Fibroblast of skin of right quadriceps (primary cell): ENCODE measurements around the gene LRP1B.

Experiments used
- DNase-seq: peaks from one replicate; pipeline ENCODE4 v3.0.0-alpha.2; 2013

Gene LRP1B

GRCh38 chr2:142131010-142131669 is at the start of gene LRP1B:
LRP1B (minus strand) TSS chr2:142131016; CDS start chr2:142130729, 287 bp downstream.
- peak; percentile 38 for DNase-seq

GRCh38 chr2:142179686-142180085 is 48.9 kb upstream of the LRP1B start:
- no peak for DNase-seq

DNA sequence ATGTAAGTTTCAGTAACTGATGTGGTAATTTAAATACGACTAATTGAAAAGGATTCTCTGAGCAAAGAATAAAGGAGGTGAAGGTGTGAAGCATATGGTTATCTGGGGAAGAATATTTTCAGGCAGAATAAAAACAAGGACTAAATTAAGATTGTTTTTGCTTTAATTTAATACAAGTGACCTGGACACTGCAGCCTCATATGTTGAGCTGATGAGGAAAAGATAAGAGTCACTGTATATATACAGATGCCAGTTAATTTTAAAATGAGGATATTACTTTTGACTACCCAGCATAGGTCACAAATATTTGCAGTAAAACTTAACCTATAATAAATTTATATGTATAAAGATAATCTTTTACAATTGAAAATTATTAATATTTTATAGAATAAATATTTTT is 47.8 kb upstream of the LRP1B start:
- no peak for DNase-seq

DNA sequence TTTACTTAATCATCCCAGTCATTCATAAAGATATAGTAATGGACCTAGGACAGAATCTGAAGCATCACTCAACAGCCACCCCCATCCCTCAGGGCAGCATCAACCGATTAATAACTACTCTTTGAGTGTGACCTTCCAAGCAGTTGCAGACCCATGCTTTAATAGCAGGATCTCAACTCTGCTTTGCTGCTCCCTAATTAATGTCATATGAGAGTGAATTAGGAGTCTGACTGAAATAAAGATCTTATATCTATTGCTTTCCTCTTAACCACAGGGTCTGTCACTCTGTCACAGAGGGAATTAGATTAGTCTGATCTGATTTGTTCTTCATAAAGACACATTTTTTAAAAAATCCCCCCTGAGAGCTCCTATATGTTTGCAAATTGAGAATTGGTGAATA is 46.1 kb upstream of the LRP1B start:
- DNase-seq = no peak

DNA sequence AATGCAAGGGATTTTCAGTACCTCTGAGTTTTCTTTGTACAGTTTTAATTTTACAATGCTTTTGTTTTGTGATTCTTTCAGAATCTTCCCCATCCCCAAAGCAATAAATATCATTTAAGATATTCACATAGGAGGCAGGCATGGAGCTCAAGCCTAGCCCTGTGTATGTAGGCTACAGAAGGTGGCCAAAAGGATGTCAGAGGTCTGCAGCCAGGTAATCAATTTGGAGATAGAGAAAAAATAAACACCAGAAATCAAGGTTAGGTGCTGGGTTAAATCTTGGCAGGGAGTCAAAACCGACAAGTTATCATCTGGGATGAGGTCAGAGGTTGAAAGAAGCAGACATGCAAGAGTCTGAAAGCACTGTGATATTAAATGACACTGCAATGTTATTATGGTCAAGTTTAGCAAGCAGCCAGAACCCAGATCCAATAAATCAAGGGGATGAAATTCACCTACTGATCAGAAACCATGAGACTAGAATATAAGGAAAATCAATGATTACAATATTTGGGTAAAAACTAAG is 45.1 kb upstream of the LRP1B start:
- DNase-seq = no peak

GRCh38 chr2:142174176-142174575 is 43.4 kb upstream of the LRP1B start:
- no peak for DNase-seq

GRCh38 chr2:142170847-142171246 is 40.0 kb upstream of the LRP1B start:
- no peak for DNase-seq

DNA sequence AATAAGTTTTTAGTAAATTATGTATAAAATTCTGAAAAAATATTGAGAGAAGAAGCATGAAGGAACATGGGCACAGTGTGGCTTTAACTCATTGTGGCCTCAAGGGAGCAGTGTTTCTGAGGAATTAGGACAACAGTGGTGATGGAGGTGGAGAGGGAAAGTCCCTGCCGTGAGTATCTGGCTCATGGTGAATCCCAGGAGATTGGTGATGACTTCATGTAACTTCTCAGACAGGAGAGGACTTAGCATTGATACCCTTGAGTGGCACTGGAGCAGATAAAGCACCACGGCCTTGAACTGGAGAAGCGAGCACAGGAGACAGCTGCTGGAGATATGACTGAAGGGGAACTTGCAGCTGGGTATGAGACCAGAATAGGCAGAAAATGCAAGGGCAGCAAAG is 35.0 kb upstream of the LRP1B start:
- peak; percentile 44 for DNase-seq

GRCh38 chr2:142153601-142154000 is 22.8 kb upstream of the LRP1B start:
- DNase-seq = peak; percentile 24

GRCh38 chr2:142150453-142150852 is 19.6 kb upstream of the LRP1B start:
- no peak for DNase-seq

GRCh38 chr2:142144547-142144946 is 13.7 kb upstream of the LRP1B start:
- no peak for DNase-seq

GRCh38 chr2:142142595-142142994 is 11.8 kb upstream of the LRP1B start:
- no peak for DNase-seq

DNA sequence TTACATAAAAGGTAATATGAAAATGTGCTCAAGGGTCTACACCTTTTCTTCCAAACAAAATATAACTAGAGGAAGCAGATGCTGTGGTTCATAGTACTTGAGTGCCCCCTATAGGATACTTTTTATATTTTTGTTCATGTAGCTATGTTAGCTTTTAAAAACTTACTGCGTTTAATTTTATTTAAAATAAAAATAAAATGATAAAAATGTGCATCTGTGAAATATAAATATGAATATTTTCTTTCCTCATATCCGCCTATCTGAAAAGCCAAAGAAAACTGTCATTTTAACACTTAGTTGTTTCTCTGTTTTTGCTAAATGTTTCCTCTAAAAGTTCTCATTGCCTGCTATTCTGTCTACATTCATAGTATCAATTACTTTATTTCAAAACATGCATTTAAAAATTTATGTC is 9.6 kb upstream of the LRP1B start:
- DNase-seq = peak; percentile 17

GRCh38 chr2:142139384-142139783 is 8.6 kb upstream of the LRP1B start:
- DNase-seq = no peak

DNA sequence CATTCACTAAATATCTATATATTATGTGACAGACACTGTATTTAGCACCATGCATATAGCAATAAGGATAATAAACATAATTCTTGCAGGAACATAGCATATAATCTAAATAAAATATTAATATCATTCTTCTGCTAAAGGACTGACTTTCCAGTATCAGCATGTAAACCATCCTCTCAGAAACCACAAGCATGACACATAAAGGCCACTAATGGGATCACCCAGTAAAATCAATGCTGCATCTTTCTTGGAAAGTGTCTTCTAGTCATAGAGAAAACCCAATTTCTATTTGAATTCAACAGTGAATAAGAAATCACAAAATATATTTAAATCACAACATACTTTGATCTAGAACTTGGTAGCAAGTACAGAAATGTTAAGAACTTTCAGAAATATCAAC is 5.8 kb upstream of the LRP1B start:
- DNase-seq = no peak

DNA sequence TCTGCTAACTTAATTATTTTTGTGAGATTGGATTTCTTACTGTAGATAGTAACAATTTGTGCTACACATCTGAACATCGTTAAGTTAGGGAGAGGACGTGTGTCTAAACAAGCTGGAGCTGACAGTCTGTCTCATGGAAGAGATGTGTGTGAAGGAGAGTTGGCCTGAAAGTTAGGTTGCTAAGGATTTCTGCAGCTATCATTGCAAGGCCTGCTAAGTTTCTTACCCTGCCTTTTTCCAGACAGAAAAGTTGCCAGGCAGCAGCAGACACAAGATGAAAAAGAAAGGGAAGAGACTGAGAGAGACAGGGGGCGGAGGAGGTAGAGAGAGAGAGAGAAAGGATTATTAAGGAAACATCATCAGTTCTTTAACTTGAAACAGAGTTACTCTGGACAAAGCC is 4.1 kb upstream of the LRP1B start:
- no peak for DNase-seq

- peak; percentile 67 for DNase-seq
Measured at GRCh38 chr2:142130111-142131009, 456 bp downstream of the LRP1B start.

DNA sequence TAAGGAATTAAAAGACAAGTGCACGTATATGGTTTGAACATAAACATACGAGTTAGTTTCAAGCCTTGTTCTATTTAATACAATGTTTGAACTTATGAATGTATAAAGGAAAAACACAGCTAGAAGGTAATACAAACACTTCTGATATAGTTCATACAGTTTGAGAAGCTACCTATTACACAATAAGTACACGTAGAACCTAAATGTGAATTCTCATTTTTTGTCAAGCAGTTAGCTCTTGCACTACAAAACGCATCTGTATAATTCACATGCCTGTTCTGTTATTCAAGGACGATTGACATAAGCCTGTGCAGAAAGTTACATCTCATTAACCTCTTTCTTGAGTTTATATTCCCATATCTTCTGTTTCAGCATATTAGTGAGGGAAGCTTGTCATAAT is 2.7 kb downstream of the LRP1B start:
- no peak for DNase-seq

DNA sequence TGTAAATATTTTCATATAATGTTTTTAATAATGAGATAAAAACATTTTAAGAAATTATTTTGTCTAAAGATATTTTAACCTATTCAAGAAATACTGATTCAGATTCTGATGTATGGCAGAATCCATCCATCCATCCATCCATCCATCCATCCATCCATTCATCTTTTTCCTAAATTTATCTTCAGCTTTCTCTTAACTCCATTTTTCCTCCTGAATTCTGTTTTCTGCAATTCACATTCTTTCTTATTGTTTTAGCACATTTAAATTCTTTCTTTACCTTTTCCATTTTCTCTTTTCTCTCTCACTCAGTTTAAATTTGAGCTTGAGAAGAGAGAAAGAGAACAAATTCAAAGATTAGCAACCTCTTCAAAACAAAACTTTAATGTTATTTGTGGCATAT is 3.6 kb downstream of the LRP1B start:
- DNase-seq = no peak

DNA sequence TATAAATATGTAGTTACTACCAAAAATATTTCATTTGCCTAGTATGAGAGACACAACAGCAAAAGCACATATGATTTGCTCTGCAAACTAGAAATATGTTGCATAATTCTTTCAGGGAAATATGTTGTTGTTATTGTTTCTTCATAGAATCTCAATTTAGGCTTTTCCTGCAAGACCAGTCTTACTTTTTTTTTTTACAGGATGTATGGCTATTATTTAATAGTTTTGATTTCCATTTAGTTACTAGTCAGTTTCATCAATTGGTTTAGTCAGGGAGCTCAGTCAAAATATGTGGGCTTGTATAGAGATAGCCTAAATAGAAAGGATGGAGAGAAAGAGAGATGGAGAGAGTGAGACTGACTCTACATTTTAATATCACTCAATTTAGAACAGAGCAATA is 6.1 kb downstream of the LRP1B start:
- DNase-seq = no peak

DNA sequence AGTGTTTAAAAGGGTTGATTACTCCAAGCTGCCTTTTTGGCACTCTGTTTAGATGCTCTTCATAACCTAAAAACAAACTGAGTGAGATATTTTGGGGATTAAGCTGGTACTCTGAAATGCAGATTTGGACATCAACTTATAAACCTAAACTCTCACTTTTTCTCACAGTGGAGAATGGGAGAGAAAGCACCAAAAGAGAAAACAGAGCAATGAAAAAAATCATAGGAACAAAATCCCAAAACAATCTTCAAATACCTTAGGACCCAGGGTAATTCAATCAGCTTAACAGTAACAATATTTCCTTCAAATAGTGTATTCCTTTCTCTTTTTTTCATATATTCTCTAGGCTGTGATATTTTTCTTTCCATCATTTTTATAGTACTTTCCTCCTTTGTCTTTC is 11.5 kb downstream of the LRP1B start:
- DNase-seq = no peak

- peak; percentile 87 for DNase-seq
Measured at GRCh38 chr2:142112757-142113221, 18.0 kb downstream of the LRP1B start.

DNA sequence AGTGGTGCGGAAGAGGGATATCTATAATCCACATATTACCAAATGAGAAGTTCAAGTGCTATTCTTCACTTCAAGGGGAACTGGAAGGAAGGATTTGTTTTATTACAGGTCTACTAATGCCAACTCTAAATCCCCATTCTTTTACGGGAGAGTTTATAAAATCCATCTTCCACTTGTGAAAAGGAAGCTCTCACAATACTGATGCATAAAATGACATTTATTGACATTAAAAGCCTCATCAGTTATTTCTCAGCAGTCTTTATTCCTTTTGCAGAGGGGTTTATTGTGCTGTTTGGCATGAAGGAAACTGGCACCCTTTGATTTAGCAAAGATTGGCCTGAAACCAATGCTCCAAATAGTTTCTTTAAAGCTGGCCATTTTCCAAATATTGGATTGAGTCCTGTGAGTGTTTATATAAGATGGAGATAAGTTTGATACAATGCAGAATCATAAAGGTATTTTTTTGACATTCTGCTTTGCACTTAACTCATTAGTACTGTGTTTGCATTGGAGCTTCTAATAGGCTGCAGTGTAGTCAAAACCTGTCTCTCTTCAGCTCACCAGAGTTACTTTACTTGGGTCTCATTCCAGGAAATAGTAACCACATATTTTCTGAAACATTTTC is 26.6 kb downstream of the LRP1B start:
- DNase-seq = no peak

DNA sequence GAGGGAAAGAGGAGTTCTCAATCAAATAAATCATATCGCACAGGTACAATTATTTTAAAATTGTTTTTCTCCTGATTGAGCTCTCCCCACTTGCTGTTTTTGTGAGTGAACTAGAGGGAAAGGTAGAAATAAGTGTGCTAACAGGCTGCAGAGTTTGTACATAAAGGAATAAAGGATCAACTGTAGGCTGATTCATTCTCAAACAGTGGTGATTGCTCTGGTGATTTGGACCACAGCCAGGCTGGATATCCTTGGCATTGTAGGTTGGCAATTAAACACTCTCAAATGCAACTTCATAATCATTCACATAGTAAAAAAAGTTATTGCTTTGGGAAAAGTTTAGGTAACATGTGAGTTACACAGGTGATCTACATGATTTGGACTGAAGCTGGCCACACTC is 29.8 kb downstream of the LRP1B start:
- DNase-seq = no peak
